HuH-7.5 (cell line): ENCODE data around the gene C22orf39.
A peak's percentile ranks its signal among the peaks of the same experiment; 100 is the strongest.
"Not testable (repeated sequence)": the region's sequence is repeated elsewhere in the genome, so short reads cannot be mapped to it uniquely, and the experiment has no call there.

ENCODE experiments used
- DNase-seq: peaks from one replicate; pipeline ENCODE4 v3.0.0; 2011; ENCODE audit warnings: low spot score

The C22orf39 gene

GRCh38 chr22:19453718-19454117, 6.2 kb upstream of the C22orf39 start:
- no peak for DNase-seq

DNA sequence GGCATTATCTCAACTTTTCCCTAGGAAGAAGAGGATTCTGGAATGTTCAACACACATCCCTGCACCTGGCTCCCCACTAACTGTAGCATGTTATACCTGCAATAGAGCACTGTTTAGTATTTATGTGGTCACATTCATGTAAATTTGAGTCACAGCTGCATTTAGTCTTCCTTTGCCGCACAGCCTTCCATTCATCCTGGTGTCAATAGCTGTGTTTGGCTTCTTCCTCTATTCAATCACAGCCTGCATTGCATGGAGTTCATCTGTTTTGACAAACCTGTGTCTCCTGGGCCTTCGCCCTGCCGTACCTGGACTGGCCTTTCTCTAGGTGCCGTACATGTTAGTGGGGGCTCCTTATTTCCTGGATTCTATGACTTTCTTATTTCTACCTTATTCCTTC, 4.1 kb upstream of the C22orf39 start:
- no peak for DNase-seq

- DNase-seq = no peak
Observed at GRCh38 chr22:19450363-19451175, 3.1 kb upstream of the C22orf39 start.

- no peak for DNase-seq
Observed at GRCh38 chr22:19449422-19449767, 1.9 kb upstream of the C22orf39 start.

- no peak for DNase-seq
Observed at GRCh38 chr22:19448739-19449421, 1.4 kb upstream of the C22orf39 start.

DNA sequence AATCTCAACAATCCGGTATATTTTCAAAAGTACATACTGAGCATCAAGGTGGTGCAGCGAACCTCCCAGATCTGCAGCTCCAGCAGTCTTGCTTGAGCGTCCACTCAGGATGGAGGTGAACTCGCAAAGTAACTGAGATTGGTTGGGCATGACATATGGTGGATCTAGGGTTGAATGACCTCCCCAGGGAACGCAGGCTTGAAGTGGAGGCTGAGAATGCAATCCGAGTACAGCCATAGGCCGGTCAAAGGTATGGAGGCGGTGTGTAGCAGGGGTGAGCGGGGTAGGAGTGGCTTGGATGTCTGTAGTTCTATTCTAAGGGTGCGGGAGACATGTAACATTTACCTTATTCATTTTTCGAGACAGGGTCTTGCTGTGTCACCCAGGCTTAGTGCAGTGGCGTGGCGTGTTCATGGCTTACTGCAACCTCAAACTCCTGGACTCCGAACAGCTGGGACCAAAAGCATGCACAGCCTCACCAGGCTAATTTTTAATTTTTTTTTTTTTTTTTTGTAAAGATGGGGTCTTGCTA, 631 bp upstream of the C22orf39 start:
- DNase-seq = peak; percentile 83

DNA sequence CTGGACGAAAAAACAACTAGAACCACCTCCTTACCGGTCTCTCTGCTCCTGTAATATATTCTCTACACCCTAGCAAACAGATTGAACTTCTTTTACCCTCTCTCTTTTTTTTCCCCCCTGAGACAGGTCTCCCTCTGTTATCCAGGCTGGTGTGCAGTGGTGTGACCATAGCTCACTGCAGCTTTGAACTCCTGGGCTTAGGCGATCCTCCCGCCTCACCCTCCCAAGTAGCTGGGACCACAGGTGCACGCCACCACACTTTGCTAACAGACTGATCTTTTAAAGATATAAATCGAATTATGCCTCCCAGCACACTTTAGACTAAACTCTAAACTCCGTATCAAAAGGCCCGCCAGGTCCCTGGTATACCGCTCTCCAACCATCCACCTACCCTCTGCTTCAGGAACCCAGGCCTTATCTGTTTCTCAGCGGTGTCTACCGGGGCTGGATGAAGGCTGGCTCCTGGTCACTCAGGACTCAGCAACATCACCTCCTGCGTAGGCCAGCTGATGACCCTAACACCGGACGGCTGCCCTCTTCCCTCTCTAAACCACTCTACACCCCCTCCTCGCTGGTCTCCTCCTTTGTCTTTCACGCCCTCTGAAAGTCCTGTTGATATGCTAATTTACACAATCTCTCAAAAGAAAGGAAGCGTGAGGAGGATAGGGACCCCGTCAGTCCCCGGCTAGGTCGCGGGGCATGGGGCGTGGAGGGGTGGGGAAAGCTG, 745 bp downstream of the C22orf39 start:
- no peak for DNase-seq

GRCh38 chr22:19445279-19445982, 2.1 kb downstream of the C22orf39 start:
- DNase-seq = not testable (repeated sequence)

DNA sequence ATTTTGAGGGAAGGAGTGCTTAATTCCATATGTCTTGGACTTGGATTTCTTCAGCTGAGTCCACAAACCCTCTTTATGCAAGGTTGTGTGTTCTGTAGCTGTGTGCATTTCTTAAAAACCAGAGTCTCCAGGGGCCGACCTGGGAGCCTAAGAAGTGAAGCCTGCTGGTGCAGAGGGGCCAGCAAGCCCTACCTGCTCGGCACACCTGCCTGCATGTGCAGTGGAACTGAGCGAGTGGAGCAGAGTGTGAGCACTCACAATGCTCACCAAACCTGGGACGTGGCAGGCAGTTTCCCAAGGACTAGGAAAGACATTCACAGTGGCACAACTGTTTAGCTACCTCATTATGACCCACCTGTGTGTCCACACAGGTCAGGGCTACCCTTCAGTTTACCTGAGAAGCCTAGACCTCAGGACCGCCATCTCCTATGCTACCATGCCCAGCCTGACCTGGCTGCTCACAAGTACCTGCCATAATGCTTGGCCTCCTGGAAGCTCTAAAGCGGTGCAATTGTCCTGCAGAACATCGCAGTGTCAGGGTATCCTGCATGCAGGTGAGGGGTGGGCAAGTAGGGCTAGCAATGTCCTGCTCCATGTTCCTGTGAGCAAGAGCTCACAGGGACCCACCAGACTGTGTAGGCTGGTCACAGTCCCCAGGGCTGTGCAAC, 3.8 kb downstream of the C22orf39 start:
- no peak for DNase-seq

DNA sequence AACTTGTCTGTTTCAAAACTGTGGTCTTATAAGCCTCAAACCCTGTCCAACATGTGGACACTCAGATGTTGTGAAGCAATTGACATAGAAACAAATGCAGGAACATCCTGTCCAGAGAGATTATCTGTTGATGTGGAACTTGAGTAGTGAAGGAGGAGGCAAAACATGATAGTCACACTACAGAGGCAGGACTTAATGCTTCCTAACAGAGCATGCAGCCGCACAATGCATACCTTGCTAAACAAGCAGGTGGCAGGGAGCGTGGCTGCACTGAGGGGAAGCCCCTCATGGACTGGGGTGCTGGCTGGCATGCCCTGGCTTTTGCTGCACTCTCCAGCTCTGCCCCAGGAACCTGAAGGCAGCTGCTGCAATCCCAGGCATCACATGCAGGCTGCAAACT, 5.3 kb downstream of the C22orf39 start:
- no peak for DNase-seq

DNA sequence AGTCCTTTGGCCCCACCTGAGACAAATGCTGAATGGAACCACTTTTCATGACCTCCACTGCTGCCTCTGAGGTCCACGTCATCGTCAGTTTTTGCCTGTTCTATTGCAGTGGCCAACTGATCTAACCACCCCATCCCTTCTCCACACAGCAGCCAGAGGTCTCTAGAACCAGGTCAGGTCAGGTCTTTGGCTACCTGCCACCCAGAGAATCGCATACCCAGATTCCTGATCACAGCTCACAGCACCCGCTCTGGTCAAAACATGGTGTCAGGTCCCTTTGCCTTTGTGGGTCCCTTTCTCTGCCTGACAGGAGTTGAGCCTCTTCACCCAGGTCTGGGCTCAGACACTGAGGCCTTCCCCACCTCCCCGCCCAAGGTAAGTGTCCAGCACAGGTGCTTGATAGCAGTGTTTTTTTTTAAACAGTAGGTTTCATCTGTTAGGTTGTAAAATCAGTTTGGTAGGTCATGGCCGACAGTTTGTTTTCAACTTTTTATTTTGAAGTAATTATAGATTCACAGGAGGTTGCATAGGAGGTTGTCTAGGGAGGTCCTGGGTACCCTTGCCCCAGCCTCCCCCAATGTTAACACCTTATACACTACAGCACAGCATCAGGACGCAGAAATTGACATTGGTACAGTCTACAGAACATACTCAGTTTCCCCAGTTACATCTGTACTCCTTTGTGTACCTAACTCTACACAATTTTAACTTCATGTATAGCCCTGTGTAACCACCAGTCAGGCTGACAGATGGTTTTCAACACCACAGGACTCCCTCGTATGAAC, 6.9 kb downstream of the C22orf39 start:
- DNase-seq = no peak

- no peak for DNase-seq
Observed at GRCh38 chr22:19438298-19438697, 9.2 kb downstream of the C22orf39 start.

- not testable (repeated sequence) for DNase-seq
Observed at GRCh38 chr22:19436444-19437161, 10.9 kb downstream of the C22orf39 start.

- no peak for DNase-seq
Observed at GRCh38 chr22:19434829-19435580, 12.5 kb downstream of the C22orf39 start.

DNA sequence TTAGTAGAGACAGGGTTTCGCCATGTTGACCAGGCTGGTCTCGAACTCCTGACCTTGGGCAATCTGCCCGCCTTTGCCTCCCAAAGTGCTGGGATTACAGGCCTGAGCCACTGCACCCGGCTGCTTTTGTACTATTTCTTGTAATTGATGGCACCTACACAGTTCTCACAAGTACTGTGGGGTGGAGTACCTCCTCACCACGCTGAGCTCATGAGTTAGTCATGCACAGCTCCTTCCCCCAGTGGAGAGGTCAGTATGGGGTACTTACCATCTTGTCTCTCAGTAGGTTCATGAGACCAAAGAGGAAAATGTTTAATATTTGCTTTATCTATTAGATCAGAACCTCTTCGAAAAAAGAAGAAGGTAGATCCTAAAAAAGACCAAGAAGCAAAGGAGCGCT, 13.1 kb downstream of the C22orf39 start:
- DNase-seq = no peak

- DNase-seq = peak; percentile 89
Observed at GRCh38 chr22:19432133-19432851, 15.2 kb downstream of the C22orf39 start, which contains the start of gene MRPL40. Gene MRPL40 (plus strand): TSS chr22:19432545. CDS start chr22:19432555, 10 bp downstream.

DNA sequence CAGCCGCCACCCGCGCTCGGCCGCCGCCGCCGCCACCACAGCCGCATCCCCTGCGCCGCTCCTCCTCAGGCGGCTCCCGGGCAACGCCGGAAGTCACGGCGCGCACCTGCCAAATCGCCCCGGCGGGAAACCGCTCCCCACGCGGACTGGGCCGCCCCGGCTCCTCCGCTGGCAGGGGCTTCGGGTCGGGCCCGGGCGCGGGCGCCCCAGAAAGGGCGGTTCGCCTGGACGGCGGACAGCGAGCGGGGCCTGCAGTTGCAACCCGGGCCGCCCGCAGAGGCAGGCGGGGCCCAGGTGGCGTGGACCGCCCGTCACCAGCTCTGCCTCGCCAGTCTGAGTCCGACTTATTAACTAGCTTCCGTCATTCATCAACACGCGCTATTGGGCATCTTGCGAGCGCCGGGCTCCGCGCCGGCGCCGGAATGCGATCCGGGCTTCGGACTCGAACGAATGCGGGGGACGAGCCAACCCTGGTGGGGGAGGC, 15.8 kb downstream of the C22orf39 start, which contains the start of gene HIRA:
HIRA (minus strand) TSS at position 85 of the 484 bp plus-strand sequence. CDS start 257 bp downstream, outside the sequence.
- DNase-seq = peak; percentile 68

GRCh38 chr22:19430890-19431541, 16.5 kb downstream of the C22orf39 start:
- peak; percentile 41 for DNase-seq
